GM23248 (cell line): ENCODE measurements around the gene VSX1. TPM values are rescaled to one million over a fixed set of nuclear protein-coding genes. Genes with fewer than 3 reads are reported as not detected.

Source experiments
- DNase-seq: peaks from one replicate; pipeline ENCODE4 v3.0.0-alpha.2; 2015
- H2AFZ ChIP-seq: fragments of 200-600 bp; sonication (generic); 2 replicates; pipeline ENCODE4 v1.6.1; 2016; ENCODE audit warnings: antibody characterized with exemption
- H3F3A ChIP-seq: fragments of 200-600 bp; sonication (generic); 2 replicates; pipeline ENCODE4 v1.6.1; 2016; ENCODE audit warnings: mild to moderate bottlenecking, antibody characterized with exemption, mixed run types; ENCODE audit not compliant: insufficient read depth
- H3K27ac ChIP-seq: fragments of 200-600 bp; sonication (generic); 2 replicates; pipeline ENCODE4 v1.5.1; 2016; ENCODE audit warnings: mild to moderate bottlenecking
- H3K27me3 ChIP-seq: fragments of 200-600 bp; sonication (generic); replicated peaks from 2 replicates; pipeline ENCODE4 v1.6.1; 2016; ENCODE audit warnings: mild to moderate bottlenecking; ENCODE audit not compliant: insufficient read depth
- H3K36me3 ChIP-seq: fragments of 200-600 bp; sonication (generic); 2 replicates; pipeline ENCODE4 v1.6.1; 2016; ENCODE audit warnings: low read depth, mild to moderate bottlenecking
- H3K4me1 ChIP-seq: fragments of 200-600 bp; sonication (generic); 2 replicates; pipeline ENCODE4 v1.6.1; 2016; ENCODE audit warnings: mild to moderate bottlenecking; ENCODE audit not compliant: insufficient read depth
- H3K4me2 ChIP-seq: fragments of 200-600 bp; sonication (generic); one replicate; pipeline ENCODE4 v1.6.1; 2016; ENCODE audit warnings: mild to moderate bottlenecking; ENCODE audit not compliant: unreplicated experiment
- H3K4me3 ChIP-seq: fragments of 200-600 bp; sonication (generic); 2 replicates; pipeline ENCODE4 v1.5.1; 2016; ENCODE audit warnings: mild to moderate bottlenecking
- H3K79me2 ChIP-seq: fragments of 200-600 bp; sonication (generic); 2 replicates; pipeline ENCODE4 v1.6.1; 2016; ENCODE audit warnings: mild to moderate bottlenecking; ENCODE audit not compliant: insufficient read depth
- H3K9ac ChIP-seq: fragments of 200-600 bp; sonication (generic); 2 replicates; pipeline ENCODE4 v1.6.1; 2016; ENCODE audit warnings: mild to moderate bottlenecking
- H3K9me2 ChIP-seq: fragments of 200-600 bp; sonication (generic); 2 replicates; pipeline ENCODE4 v1.6.1; 2016; ENCODE audit warnings: mixed run types, mild to moderate bottlenecking, moderate library complexity; ENCODE audit not compliant: insufficient read depth
- H3K9me3 ChIP-seq: fragments of 200-600 bp; sonication (generic); one replicate; pipeline ENCODE4 v1.6.1; 2017; ENCODE audit warnings: low read depth
- H4K20me1 ChIP-seq: fragments of 200-600 bp; sonication (generic); 2 replicates; pipeline ENCODE4 v1.6.0; 2016; ENCODE audit not compliant: insufficient read depth
- EZH2 ChIP-seq: fragments of 200-600 bp; sonication (generic); IDR thresholded peaks from 2 replicates; pipeline ENCODE4 v1.6.1; 2018; ENCODE audit warnings: antibody characterized with exemption, mild to moderate bottlenecking; ENCODE audit not compliant: insufficient read depth, poor library complexity, severe bottlenecking
- EZH2phosphoT487 ChIP-seq: fragments of 200-600 bp; sonication (generic); IDR thresholded peaks from 2 replicates; pipeline ENCODE4 v1.6.1; 2018; ENCODE audit warnings: antibody characterized with exemption, moderate library complexity, mild to moderate bottlenecking, low read depth; ENCODE audit not compliant: insufficient read depth
- WGBS, 2 experiments: methylation state at CpG; one replicate each; pipeline ENCODE4 v1.1.6; 2015 to 2017; ENCODE audit warnings: low lambda C conversion rate in 2 of 2, low coverage in 1 of 2; ENCODE audit errors: missing lambda C conversion rate in 2 of 2; 5-methylcytosine and 5-hydroxymethylcytosine counted together
- in situ Hi-C: fragments of 300-500 bp; cut with MboI; formaldehyde crosslinking; loops from 2 replicates; pipeline ENCODE4 v1.15.0; 2020
- polyA plus RNA-seq: library from polyadenylated mRNA; unstranded; fragments of >200 nt; fragmentation: Nextera tagmentation; extraction: Ambion mirVana; gene quantifications from 2 replicates; pipeline ENCODE4 v1.2.1, GENCODE V29; 2016
- total RNA-seq: library from RNA; depleted of rRNA; stranded (reverse); fragments of >200 nt; shearing (Covaris generic); gene quantifications from 2 replicates; pipeline ENCODE4 v1.2.3, GENCODE V29; 2014

Gene VSX1
- total and polyA plus RNA-seq, 2 experiments from 2014 or later, result not detected

DNA sequence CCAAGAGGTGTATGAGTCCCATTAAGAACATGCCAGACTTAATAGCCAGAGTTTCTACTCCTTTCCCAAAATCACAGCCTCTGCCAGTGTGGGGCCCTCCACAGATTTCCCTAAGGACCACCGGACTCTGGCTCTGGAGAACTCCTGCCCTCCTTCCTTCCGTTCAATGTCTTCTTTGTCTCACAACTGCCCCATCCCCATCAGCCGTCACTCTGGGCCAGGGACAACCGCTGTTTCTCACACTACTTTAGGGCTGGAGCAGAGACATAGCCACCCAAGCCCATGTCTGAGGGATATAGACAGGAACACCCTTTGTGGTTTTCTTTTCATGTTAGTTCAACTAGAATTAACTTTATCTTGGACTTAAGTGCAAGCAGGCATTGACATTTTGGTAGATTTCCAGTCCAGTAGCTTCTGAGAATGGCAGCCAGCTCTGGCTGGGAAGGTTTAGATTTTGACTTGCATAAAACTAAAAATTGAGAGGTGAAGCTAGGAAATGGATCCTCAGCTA is 17.3 kb downstream of the VSX1 start:
- H3K4me2 ChIP-seq, result no peak overlapping the region
- H3K4me3 ChIP-seq, result no peak overlapping the region
- H3K36me3 ChIP-seq, result no peaks in the 10 kb centered on the region
- no peaks in the 10 kb centered on the region for H3K79me2 ChIP-seq
- no peaks in the 10 kb centered on the region for H3K4me1 ChIP-seq
- no peak for DNase-seq
- H3K27ac ChIP-seq, result no peak overlapping the region
- H3F3A ChIP-seq, result no peaks in the 10 kb centered on the region
- H3K27me3 ChIP-seq, result peaks cover 48% of the 10 kb centered on the region
- TF ChIP-seq EZH2 (no peak), EZH2phosphoT487 (no peak)
- in situ Hi-C loops, result loop anchor here (5.0 to 10.0 kb wide), 3 partner anchors 67 to 340 kb away; partner anchors contain the start of gene GINS1
- H3K9me3 ChIP-seq, result no peaks in the 10 kb centered on the region
- H3K9ac ChIP-seq, result no peak overlapping the region
- 80 to 86% methylated on average over 4 of the region's 4 CpGs for WGBS, 2 experiments
- H2AFZ ChIP-seq, result no peak overlapping the region
- no peaks in the 10 kb centered on the region for H3K9me2 ChIP-seq
- no peaks in the 10 kb centered on the region for H4K20me1 ChIP-seq

DNA sequence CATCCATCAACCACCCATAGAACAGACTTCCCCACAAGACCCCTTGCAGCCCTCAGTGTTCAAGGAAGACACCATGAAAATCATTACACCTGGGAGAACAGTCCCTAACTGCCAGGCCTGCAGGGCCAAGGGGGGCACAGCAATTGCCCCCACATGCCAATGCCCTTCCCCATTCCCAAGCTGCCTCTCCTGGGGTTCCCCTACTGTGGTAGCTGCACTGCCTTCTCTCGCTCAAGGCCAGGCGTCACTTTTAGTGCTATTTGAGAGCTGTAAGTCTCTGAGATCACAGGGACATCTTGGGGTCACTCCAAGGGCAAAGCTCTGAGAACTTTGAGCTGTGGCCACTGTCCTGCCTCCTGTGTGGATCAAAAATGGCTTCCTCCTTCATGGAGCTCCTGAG is 18.0 kb downstream of the VSX1 start:
- Histone ChIP-seq H4K20me1 (no peaks in the 10 kb centered on the region), H3K27me3 (peaks cover 42% of the 10 kb centered on the region), H3K27ac (no peak overlapping the region), H3F3A (no peaks in the 10 kb centered on the region), H3K36me3 (no peaks in the 10 kb centered on the region), H3K4me1 (no peaks in the 10 kb centered on the region), H3K79me2 (no peaks in the 10 kb centered on the region), H2AFZ (no peak overlapping the region), H3K9ac (no peak overlapping the region), H3K9me3 (no peaks in the 10 kb centered on the region), H3K4me3 (no peak overlapping the region), H3K4me2 (no peak overlapping the region), H3K9me2 (no peaks in the 10 kb centered on the region)
- no peak for DNase-seq
- 24 to 60% methylated on average over 2 of the region's 2 CpGs for WGBS, 2 experiments
- TF ChIP-seq EZH2, result no peak
- no peak for TF ChIP-seq EZH2phosphoT487
- in situ Hi-C loops, result loop anchor here (5.0 to 10.0 kb wide), 3 partner anchors 67 to 341 kb away; partner anchors contain the start of gene GINS1

DNA sequence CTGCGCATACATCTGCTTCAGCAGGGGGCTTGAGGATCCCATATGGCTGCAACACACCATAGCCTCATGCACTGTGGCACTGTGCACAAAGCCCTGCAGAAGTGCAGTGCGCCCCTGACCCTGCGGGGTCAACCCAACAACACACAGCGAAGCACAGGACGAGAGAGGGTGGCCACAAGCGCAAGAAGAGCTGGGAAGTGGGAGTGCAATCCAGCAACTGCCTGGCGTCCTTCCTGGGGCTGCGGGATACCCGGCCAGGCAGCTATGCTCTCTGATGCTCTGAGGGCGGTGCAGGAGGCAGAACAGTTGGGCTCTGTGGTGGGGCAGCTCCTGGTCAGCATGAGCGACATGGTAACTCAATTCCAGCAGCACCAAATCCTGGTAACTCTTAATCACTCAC is 18.4 kb downstream of the VSX1 start:
- H3K9me3 ChIP-seq, result no peaks in the 10 kb centered on the region
- 57 to 59% methylated on average over 10 to 11 of the region's 11 CpGs for WGBS, 2 experiments
- no peaks in the 10 kb centered on the region for H3K36me3 ChIP-seq
- H3K4me2 ChIP-seq, result no peak overlapping the region
- no peak for DNase-seq
- H3K79me2 ChIP-seq, result no peaks in the 10 kb centered on the region
- H3K27ac ChIP-seq, result no peak overlapping the region
- H3K9ac ChIP-seq, result no peak overlapping the region
- no peak overlapping the region for H2AFZ ChIP-seq
- in situ Hi-C loops, result loop anchor here (5.0 to 10.0 kb wide), 3 partner anchors 66 to 341 kb away; partner anchors contain the start of gene GINS1
- H3K9me2 ChIP-seq, result no peaks in the 10 kb centered on the region
- no peak overlapping the region for H3K4me3 ChIP-seq
- no peaks in the 10 kb centered on the region for H3F3A ChIP-seq
- peaks cover 1% of the 10 kb centered on the region; the same call in 1 of the 2 replicates for H3K4me1 ChIP-seq
- TF ChIP-seq EZH2phosphoT487 (no peak), EZH2 (no peak)
- H4K20me1 ChIP-seq, result no peaks in the 10 kb centered on the region
- H3K27me3 ChIP-seq, result peaks cover 37% of the 10 kb centered on the region

DNA sequence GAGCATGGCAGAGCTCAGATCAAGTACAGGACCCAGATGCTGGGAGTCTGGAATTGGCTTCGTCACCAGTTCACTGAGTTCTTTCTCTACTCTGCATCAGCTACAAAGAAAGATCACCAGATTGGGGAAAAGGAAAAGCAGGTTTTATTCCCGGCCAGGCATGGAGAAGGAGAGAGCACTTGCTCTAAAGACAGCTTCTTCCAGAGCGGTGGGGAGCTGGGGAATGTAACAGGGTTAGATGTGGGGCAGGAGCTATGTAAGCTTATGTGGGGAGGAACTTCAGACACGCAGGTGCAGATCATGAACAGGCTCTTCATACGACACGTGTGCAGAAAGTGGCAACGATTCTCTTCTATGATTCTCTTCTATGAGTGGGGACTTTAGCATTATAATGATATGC is 19.1 kb downstream of the VSX1 start:
- Histone ChIP-seq H4K20me1 (no peaks in the 10 kb centered on the region), H3K79me2 (no peaks in the 10 kb centered on the region), H3K27me3 (peaks cover 31% of the 10 kb centered on the region), H3K4me3 (no peak overlapping the region), H3K4me2 (no peak overlapping the region), H3K9me3 (no peaks in the 10 kb centered on the region), H3F3A (no peaks in the 10 kb centered on the region), H3K27ac (no peak overlapping the region), H3K4me1 (peaks cover 4% of the 10 kb centered on the region; the same call in 1 of the 2 replicates), H3K9ac (no peak overlapping the region), H3K36me3 (no peaks in the 10 kb centered on the region), H2AFZ (no peak overlapping the region), H3K9me2 (no peaks in the 10 kb centered on the region)
- no peak for TF ChIP-seq EZH2
- TF ChIP-seq EZH2phosphoT487, result no peak
- no peak for DNase-seq
- WGBS, 2 experiments, result 62 to 65% methylated on average over 7 of the region's 7 CpGs
- in situ Hi-C loops, result loop anchor here (5.0 to 10.0 kb wide), 3 partner anchors 66 to 342 kb away; partner anchors contain the start of gene GINS1
